ENCODE data around the gene SLCO4A1.

SLCO4A1 gene

GRCh38 chr20:62688855-62689460 is 46.7 kb downstream of the SLCO4A1 start:
- no peak for DNase-seq

- no peak for DNase-seq
Observed at GRCh38 chr20:62689861-62690260, 47.6 kb downstream of the SLCO4A1 start.

GRCh38 chr20:62690261-62690820 is 48.0 kb downstream of the SLCO4A1 start:
- no peak for DNase-seq

- no peak for DNase-seq
Observed at GRCh38 chr20:62691487-62691886, 49.2 kb downstream of the SLCO4A1 start.

- no peak for DNase-seq
Observed at GRCh38 chr20:62692176-62692575, 49.9 kb downstream of the SLCO4A1 start.

- no peak for DNase-seq
Observed at GRCh38 chr20:62692801-62693523, 50.7 kb downstream of the SLCO4A1 start.

- no peak for DNase-seq
Observed at GRCh38 chr20:62693524-62693922, 51.2 kb downstream of the SLCO4A1 start.

- no peak for DNase-seq
Observed at GRCh38 chr20:62694106-62694505, 51.8 kb downstream of the SLCO4A1 start.

- DNase-seq: no peak
Observed at GRCh38 chr20:62694868-62695267, 52.6 kb downstream of the SLCO4A1 start.

- no peak for DNase-seq
Observed at GRCh38 chr20:62695448-62696414, 53.4 kb downstream of the SLCO4A1 start.

GRCh38 chr20:62696434-62696957 is 54.2 kb downstream of the SLCO4A1 start:
- no peak for DNase-seq

- DNase-seq: no peak
Observed at GRCh38 chr20:62696989-62697388, 54.7 kb downstream of the SLCO4A1 start.

- no peak for DNase-seq
Observed at GRCh38 chr20:62697468-62697912, 55.2 kb downstream of the SLCO4A1 start.

GRCh38 chr20:62698231-62698630 is 55.9 kb downstream of the SLCO4A1 start:
- DNase-seq: no peak

GRCh38 chr20:62699296-62699695 is 57.0 kb downstream of the SLCO4A1 start:
- no peak for DNase-seq

- DNase-seq: no peak
Observed at GRCh38 chr20:62699741-62700140, 57.4 kb downstream of the SLCO4A1 start.

GRCh38 chr20:62700261-62700930 is 58.1 kb downstream of the SLCO4A1 start:
- DNase-seq: no peak

- no peak for DNase-seq
Observed at GRCh38 chr20:62701161-62702012, 59.1 kb downstream of the SLCO4A1 start.

GRCh38 chr20:62702013-62702300 is 59.7 kb downstream of the SLCO4A1 start:
- no peak for DNase-seq

GRCh38 chr20:62702895-62703852 is 60.9 kb downstream of the SLCO4A1 start:
- DNase-seq: peak in 1 of 2 experiments; percentile 35

Measured in stimulated activated CD4-positive, alpha-beta T cell treated with anti-CD3 and anti-CD28 coated beads, Interleukin-4, amount 100 ng/mL, for 4 hours (primary cell).